Small intestine (tissue), 7 donors: ENCODE data around the gene KRT3. TPM values are rescaled to one million over a fixed set of nuclear protein-coding genes. Genes with fewer than 3 reads are reported as not detected.

Source experiments
- DNase-seq, 2 donors: peaks; one replicate each; pipeline versions ENCODE4 v3.0.0 to v3.0.0-alpha.2; 2013
- FAIRE-seq: peaks from 2 replicates; lab custom pipeline; 2012; peaks lifted over from hg19 to GRCh38; lab: Jason Lieb, UNC
- H3K27ac ChIP-seq, 3 donors: one replicate each; pipeline ENCODE4 v1.5.1; 2013; ENCODE audit warnings: low read length in 2 of 3, mild to moderate bottlenecking in 2 of 3, control low read depth in 1 of 3, inconsistent platforms in 1 of 3, low read depth in 1 of 3, moderate library complexity in 1 of 3
- H3K27me3 ChIP-seq, 3 donors: one replicate each; pipeline ENCODE4 v1.6.1; 2013; ENCODE audit warnings: low read length in 3 of 3, inconsistent platforms in 1 of 3; ENCODE audit not compliant: control insufficient read depth in 3 of 3, insufficient read depth in 3 of 3
- H3K36me3 ChIP-seq, 3 donors: one replicate each; pipeline ENCODE4 v1.6.1; 2013; ENCODE audit warnings: low read length in 3 of 3, inconsistent platforms in 1 of 3, low read depth in 1 of 3, mild to moderate bottlenecking in 1 of 3, moderate library complexity in 1 of 3; ENCODE audit not compliant: control insufficient read depth in 3 of 3, insufficient read depth in 2 of 3
- H3K4me1 ChIP-seq, 3 donors: one replicate each; pipeline ENCODE4 v1.6.1; 2013; ENCODE audit warnings: low read length in 2 of 3, inconsistent platforms in 1 of 3, low read depth in 1 of 3, mild to moderate bottlenecking in 1 of 3, moderate library complexity in 1 of 3; ENCODE audit not compliant: control insufficient read depth in 3 of 3, insufficient read depth in 2 of 3
- H3K4me3 ChIP-seq, 3 donors: one replicate each; pipeline ENCODE4 v1.5.1; 2013; ENCODE audit warnings: low read length in 3 of 3, control low read depth in 1 of 3, inconsistent platforms in 1 of 3, low read depth in 1 of 3, mild to moderate bottlenecking in 1 of 3, moderate library complexity in 1 of 3
- H3K9me3 ChIP-seq, 2 donors: one replicate each; pipeline ENCODE4 v1.6.1; 2013; ENCODE audit warnings: low read depth in 1 of 2, low read length in 1 of 2; ENCODE audit not compliant: control insufficient read depth in 2 of 2, insufficient read depth in 1 of 2
- WGBS, 3 donors: extraction: QIAGEN DNeasy Blood & Tissue Kit; methylation state at CpG; one replicate each; pipeline ENCODE4 v1.1.7; 2013; 5-methylcytosine and 5-hydroxymethylcytosine counted together
- polyA plus RNA-seq, 4 donors: library from polyadenylated mRNA; stranded (reverse) in 3 of 4; unstranded in 1 of 4; fragments of 200-250 nt in 3 of 4; fragments of 120-200 nt in 1 of 4; gene quantifications; one replicate each; pipeline versions ENCODE4 v1.2.1 to v1.2.3, GENCODE V29; 2013
- donor health status: healthy with polysubstance abuse.
- donor health status: control.
- donor health status: control.
- donor health status: Bipolar disorder and iron deficiency.
- donor health status: healthy.

KRT3 gene
- polyA plus RNA-seq, 4 donors, result not detected

DNA sequence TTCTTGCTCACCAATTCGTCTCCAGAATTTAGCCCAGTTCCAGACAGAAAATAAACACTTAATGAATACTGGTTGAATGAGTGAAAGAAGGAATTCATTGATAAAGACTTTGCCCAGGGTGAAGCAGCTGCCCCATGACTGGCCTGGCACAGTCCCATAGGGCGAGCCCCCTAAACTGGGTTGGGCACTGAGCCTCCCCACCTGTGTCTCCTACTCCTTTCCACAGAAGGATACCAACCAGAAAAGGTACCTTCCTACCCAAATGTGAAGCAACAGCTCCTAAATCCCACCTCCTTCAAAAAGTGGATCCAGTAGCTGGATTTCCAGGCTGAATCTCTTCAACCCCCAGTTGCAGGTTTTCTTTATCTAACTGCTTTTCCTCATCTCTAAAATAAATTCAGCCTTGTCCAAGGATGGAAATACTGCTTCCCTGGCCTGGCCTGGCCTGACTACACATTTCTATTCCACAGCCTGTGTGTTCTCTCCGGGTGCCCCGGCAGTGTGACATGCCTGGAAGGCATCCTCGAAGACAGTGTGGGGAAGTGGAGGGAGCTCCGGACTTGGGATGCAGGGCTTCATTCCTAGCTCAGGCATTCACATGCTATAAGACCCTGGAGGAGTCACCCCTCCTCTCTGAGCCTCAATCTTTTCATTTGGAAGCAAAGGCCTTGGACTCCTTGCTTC is 7.6 kb downstream of the KRT3 start:
- FAIRE-seq (no peak), DNase-seq (peak in 1 of 2 donors; percentile 8)
- Histone ChIP-seq H3K4me3 (no peak overlapping the region), H3K36me3 (no peaks in the 10 kb centered on the region), H3K27me3 (peaks cover 0 to 36% (median 7%) of the 10 kb centered on the region in 3 donors), H3K4me1 (peaks cover 0 to 7% (median 3%) of the 10 kb centered on the region in 3 donors), H3K9me3 (no peaks in the 10 kb centered on the region), H3K27ac (no peak overlapping the region)
- 62 to 71% (median 62%) methylated on average over 6 of the region's 6 CpGs for WGBS, 3 donors

DNA sequence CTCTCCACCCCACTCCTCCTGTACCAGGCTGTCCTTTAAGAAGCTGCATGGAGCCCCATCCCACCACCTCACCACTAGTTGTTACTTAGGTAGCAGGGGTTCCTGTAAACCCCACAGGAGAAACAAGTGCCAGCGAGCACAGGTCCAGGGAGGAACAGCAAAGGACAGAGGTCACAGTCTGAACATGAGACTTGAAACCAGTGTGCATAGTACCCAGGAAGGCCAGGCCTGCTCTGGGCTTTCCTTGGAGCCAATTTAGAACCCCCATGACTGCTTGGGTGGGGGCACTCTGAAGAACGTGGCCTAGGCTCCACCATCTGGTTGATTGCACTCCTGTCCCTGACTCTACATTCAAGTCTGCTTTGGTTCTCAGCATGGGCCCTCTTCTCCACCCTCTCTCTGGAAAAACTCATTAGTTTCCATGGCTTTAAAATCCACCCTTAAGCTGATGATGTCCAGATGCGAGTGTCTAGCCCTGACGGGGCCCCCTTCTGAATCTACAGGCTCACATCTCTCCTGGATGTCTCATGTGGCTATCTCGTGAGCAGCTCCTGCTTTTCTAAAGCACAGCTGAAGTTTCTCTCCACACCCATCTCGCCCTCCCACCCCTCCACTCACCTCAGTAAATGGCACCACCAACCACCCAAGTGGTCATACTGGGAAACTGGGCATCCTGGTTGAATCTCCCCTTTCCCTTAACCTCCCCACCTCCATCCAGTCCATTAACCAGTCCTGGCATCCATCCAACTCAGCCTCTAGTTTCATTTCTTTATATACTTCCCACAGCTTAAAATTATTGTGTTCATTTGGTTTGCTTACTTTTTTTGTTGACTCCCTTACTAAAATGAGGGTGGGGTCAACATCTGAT is 8.4 kb downstream of the KRT3 start:
- FAIRE-seq, result no peak
- 57 to 75% (median 63%) methylated on average over 6 of the region's 6 CpGs for WGBS, 3 donors
- H3K27ac ChIP-seq, result no peak overlapping the region
- peak in 1 of 2 donors; percentile 25 for DNase-seq
- H3K9me3 ChIP-seq, result no peaks in the 10 kb centered on the region
- H3K4me3 ChIP-seq, result no peak overlapping the region
- peaks cover 0 to 7% (median 3%) of the 10 kb centered on the region in 3 donors for H3K4me1 ChIP-seq
- peaks cover 0 to 37% (median 7%) of the 10 kb centered on the region in 3 donors for H3K27me3 ChIP-seq
- H3K36me3 ChIP-seq, result no peaks in the 10 kb centered on the region

DNA sequence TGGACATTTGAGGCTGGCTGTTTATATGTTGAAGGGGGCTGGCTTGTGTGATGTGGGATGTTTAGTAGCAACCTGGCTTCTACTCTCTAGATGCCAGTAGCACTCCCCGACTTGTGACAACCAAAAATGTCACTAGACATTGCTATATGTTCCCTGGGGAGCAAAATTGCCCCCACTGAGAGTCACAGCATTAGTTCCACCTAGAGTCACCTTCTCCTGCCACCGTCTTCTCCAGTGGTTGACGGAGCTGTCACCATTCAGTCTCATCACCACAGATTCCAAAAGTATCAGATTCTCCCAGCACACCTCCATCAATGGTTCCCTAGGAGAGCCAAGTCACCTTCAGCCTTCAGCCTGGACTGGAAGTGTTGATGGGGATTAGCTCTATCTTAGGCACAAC is 11.0 kb downstream of the KRT3 start:
- Histone ChIP-seq H3K27ac (no peak overlapping the region), H3K9me3 (no peaks in the 10 kb centered on the region), H3K4me3 (no peak overlapping the region), H3K4me1 (peaks cover 0 to 2% (median 2%) of the 10 kb centered on the region in 3 donors), H3K27me3 (peaks cover 0 to 14% (median 0%) of the 10 kb centered on the region in 3 donors), H3K36me3 (no peaks in the 10 kb centered on the region)
- WGBS, 3 donors, result 78 to 79% (median 79%) methylated on average over 3 of the region's 3 CpGs
- FAIRE-seq, result no peak
- DNase-seq, result no peak

DNA sequence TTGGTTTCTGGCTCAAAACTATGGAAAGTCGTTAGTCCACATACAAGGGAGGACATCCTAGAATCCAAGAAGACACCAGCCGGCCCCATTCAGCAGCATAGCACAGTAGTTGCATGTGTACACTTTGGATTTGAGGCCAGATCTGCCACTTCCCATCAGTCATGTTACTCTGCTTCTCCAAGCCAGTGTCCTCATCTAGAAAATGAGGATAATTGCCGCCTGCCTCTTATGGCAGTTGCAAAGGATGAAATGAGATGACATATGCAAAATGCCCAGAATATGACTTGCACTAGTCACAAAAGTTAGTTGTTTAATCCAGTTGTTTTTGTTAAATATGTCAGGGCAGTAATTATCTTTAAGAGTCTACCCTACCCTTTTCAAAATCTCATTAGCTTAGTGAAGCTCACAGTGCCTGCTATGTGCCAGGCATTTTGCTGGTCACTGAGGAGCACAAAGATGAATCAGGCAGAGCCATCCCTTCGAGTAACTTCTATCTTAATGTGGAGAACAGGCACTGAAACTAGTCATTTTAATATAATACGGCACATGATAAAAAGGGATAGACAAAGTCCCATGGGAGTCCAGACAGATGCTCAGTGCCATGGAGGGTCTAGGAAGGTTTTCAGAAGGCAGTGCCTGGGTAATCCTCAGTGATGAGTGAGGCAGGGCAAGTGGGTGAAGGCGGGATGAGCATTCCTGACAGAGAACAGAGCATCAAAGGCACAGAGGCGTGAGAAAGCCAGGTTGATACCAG is 12.2 kb downstream of the KRT3 start:
- DNase-seq, result no peak
- H3K4me1 ChIP-seq, result no peaks in the 10 kb centered on the region
- 78 to 83% (median 82%) methylated on average over 7 of the region's 7 CpGs for WGBS, 3 donors
- H3K36me3 ChIP-seq, result no peaks in the 10 kb centered on the region
- no peak overlapping the region for H3K4me3 ChIP-seq
- FAIRE-seq, result no peak
- H3K9me3 ChIP-seq, result no peaks in the 10 kb centered on the region
- no peak overlapping the region for H3K27ac ChIP-seq
- peaks cover 0 to 10% (median 0%) of the 10 kb centered on the region in 3 donors for H3K27me3 ChIP-seq

DNA sequence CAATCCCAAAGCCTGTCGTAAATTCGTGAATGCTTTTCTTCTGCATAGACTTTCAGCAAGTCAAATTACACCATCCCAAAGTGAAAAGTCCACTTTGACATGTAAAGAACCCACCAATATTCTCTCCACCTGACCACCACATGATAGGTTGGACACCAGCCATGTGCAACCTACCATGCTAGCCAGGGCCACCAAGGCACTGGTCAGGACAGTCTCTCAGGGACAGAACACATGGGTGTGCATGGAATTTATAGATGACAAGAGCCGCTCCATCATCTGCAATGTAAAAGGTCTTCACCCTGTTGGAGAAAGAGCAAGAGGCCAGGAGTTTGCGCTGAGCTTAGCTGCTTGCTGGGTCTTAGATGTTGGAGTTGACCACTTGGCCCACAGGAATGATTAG is 13.4 kb downstream of the KRT3 start:
- no peaks in the 10 kb centered on the region for H3K9me3 ChIP-seq
- DNase-seq, result no peak
- no peaks in the 10 kb centered on the region for H3K4me1 ChIP-seq
- H3K4me3 ChIP-seq, result no peak overlapping the region
- H3K36me3 ChIP-seq, result no peaks in the 10 kb centered on the region
- FAIRE-seq, result no peak
- peaks cover 0 to 8% (median 0%) of the 10 kb centered on the region in 3 donors for H3K27me3 ChIP-seq
- no peak overlapping the region for H3K27ac ChIP-seq
- 89 to 91% (median 91%) methylated on average over 4 of the region's 4 CpGs for WGBS, 3 donors

DNA sequence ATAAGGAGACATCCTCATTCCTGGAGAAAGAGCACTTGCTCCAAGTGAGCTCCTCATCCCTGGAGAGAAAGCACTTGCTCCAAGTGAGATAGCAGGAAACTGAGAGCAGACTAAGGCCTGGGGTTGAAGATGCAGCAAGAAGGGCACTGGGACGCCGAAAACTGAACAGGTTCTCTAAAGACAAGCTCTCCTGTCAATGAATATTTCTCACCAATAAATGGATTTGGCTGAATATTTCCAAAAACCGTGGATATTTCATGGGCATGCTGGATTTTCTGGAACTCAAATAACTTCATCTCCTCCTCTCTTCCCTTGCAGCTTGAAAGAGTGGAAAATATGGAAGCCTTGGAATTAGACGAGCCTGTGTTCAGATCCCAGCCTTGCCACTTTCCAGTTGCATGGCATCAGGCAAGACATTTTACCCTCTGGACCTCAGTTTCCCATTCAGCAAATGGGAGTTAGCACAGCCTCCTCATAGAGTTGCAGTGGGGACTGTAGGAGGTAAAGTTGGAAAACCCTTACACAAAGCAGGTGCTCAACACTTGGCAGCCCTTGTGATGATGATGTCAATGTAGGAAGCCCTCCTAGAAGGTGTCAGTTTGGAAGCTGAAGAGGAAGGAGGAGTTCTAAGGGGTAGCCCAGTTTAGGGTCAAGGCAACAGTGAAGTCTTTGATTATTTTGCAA is 14.4 kb downstream of the KRT3 start:
- no peaks in the 10 kb centered on the region for H3K4me1 ChIP-seq
- H3K27me3 ChIP-seq, result peaks cover 0 to 8% (median 0%) of the 10 kb centered on the region in 3 donors
- H3K4me3 ChIP-seq, result no peak overlapping the region
- 69 to 81% (median 70%) methylated on average over 4 of the region's 4 CpGs for WGBS, 3 donors
- DNase-seq (no peak), FAIRE-seq (no peak)
- H3K9me3 ChIP-seq, result no peaks in the 10 kb centered on the region
- H3K36me3 ChIP-seq, result no peaks in the 10 kb centered on the region
- H3K27ac ChIP-seq, result no peak overlapping the region

DNA sequence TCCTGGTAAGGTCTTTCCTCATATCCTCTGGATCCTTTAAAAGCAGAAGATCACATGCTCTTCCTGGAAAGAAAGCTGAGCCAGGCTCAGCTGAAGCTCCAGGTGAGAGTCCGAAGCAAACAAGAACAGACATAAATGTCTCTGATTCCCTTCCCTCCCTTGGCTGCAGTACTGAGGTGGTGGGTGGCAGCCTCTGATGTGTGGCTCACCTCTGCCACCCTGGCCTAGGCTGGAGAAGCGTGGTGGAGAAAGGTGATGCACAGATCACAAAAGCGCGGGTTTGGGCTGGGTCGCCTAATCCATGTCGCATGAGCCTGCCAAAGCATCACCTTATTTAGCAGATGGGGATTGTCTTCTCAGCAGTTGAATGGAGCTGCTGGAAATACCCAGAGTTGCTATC is 16.0 kb downstream of the KRT3 start:
- Histone ChIP-seq H3K27ac (no peak overlapping the region), H3K27me3 (peaks cover 0 to 8% (median 2%) of the 10 kb centered on the region in 3 donors), H3K4me3 (no peak overlapping the region), H3K9me3 (no peaks in the 10 kb centered on the region), H3K36me3 (no peaks in the 10 kb centered on the region), H3K4me1 (no peaks in the 10 kb centered on the region)
- no peak for DNase-seq
- 89 to 91% (median 90%) methylated on average over 6 of the region's 6 CpGs for WGBS, 3 donors
- FAIRE-seq, result no peak
